ENCODE results near the gene C2orf76.

Gene C2orf76

GRCh38 chr2:119354860-119355259 is 11.8 kb downstream of the C2orf76 start:
- Histone ChIP-seq H3K36me3 (ENCODE audit: insufficient read depth, low read depth, low read length) (no peaks in the 10 kb centered on the region), H3K9me3 (ENCODE audit: insufficient read depth, low read depth, low read length) (no peaks in the 10 kb centered on the region), H3K9ac (ENCODE audit: low read depth, low read length) (no peak overlapping the region), H3K27ac (ENCODE audit: low read length) (no peak overlapping the region), H3K4me1 (ENCODE audit: insufficient read depth, low read length) (peaks cover 7% of the 10 kb centered on the region; the same call in 1 of the 2 replicates), H3K4me3 (ENCODE audit: low read length) (no peak overlapping the region), H3K27me3 (ENCODE audit: insufficient read depth, low read length) (no peaks in the 10 kb centered on the region)

GRCh38 chr2:119352357-119352756 is 14.3 kb downstream of the C2orf76 start:
- Histone ChIP-seq H3K4me1 (ENCODE audit: insufficient read depth, low read length) (peaks cover 7% of the 10 kb centered on the region; the same call in 1 of the 2 replicates), H3K9me3 (ENCODE audit: insufficient read depth, low read depth, low read length) (no peaks in the 10 kb centered on the region), H3K9ac (ENCODE audit: low read depth, low read length) (no peak overlapping the region), H3K27me3 (ENCODE audit: insufficient read depth, low read length) (no peaks in the 10 kb centered on the region), H3K27ac (ENCODE audit: low read length) (no peak overlapping the region), H3K4me3 (ENCODE audit: low read length) (no peak overlapping the region), H3K36me3 (ENCODE audit: insufficient read depth, low read depth, low read length) (no peaks in the 10 kb centered on the region)

DNA sequence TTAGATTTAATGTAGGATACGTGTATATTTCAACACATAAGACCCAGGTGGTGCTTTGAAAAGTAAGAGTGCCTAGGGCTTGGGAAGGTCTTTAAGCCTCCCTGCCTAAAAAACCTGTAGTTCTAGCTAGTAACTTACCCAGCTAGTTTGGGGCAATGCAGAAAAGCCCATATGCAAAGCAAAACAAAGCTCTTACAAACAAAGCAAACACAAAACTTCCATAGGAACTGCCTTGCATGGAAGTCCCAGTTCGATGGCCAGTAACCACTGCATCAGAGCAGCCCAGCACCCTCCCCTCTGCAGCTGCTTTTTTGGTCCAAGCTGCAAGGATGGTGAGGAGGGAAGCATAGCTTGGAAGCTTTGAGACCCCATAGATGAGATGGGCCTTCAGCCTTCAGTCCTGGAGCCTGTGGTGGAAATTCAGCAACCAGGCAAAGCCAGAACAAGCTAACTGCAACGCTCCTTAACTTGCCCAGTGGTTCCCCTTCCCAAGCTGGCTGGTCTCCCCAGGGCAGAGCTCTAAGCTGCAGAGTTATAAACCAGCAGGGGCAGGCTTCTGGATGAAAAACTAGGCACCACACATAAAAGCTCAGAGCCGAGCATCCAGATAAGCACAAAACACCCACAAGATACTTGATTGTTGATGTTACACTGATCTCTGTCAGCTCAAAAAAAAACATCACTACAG is 16.2 kb downstream of the C2orf76 start:
- H3K36me3 ChIP-seq (ENCODE audit: insufficient read depth, low read depth, low read length) = no peaks in the 10 kb centered on the region
- H3K9ac ChIP-seq (ENCODE audit: low read depth, low read length) = no peak overlapping the region
- no peaks in the 10 kb centered on the region for H3K9me3 ChIP-seq (ENCODE audit: insufficient read depth, low read depth, low read length)
- H3K4me3 ChIP-seq (ENCODE audit: low read length) = peak overlapping the region; percentile 15; the same call in 1 of the 2 replicates
- peaks cover 7% of the 10 kb centered on the region; the same call in 1 of the 2 replicates for H3K4me1 ChIP-seq (ENCODE audit: insufficient read depth, low read length)
- H3K27me3 ChIP-seq (ENCODE audit: insufficient read depth, low read length) = no peaks in the 10 kb centered on the region
- no peak overlapping the region for H3K27ac ChIP-seq (ENCODE audit: low read length)

GRCh38 chr2:119349289-119349688 is 17.3 kb downstream of the C2orf76 start:
- no peaks in the 10 kb centered on the region for H3K36me3 ChIP-seq (ENCODE audit: insufficient read depth, low read depth, low read length)
- H3K27me3 ChIP-seq (ENCODE audit: insufficient read depth, low read length) = no peaks in the 10 kb centered on the region
- H3K4me1 ChIP-seq (ENCODE audit: insufficient read depth, low read length) = peaks cover 7% of the 10 kb centered on the region; the same call in 1 of the 2 replicates
- no peaks in the 10 kb centered on the region for H3K9me3 ChIP-seq (ENCODE audit: insufficient read depth, low read depth, low read length)
- no peak overlapping the region for H3K27ac ChIP-seq (ENCODE audit: low read length)
- no peak overlapping the region for H3K9ac ChIP-seq (ENCODE audit: low read depth, low read length)
- H3K4me3 ChIP-seq (ENCODE audit: low read length) = no peak overlapping the region

DNA sequence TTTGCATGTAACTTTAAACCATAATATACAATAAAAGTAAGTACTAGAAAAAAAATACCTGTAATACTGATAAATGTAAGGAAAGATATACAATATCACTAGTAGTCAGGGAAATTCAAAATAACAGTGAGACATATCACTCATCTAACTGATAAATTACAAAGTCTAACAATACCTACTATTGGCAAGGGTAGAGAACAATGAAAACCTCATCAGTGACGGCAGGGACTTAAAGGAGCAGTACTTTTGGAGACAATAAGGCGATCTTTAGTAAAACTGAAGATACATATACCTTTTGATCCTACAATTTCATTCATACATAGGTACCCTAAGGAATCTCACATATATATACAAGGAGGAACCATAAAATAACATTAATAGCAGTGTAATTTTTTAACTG is 24.9 kb downstream of the C2orf76 start:
- no peak overlapping the region for H3K9ac ChIP-seq (ENCODE audit: low read depth, low read length)
- no peaks in the 10 kb centered on the region for H3K27me3 ChIP-seq (ENCODE audit: insufficient read depth, low read length)
- no peak overlapping the region for H3K4me3 ChIP-seq (ENCODE audit: low read length)
- no peaks in the 10 kb centered on the region for H3K9me3 ChIP-seq (ENCODE audit: insufficient read depth, low read depth, low read length)
- no peaks in the 10 kb centered on the region for H3K36me3 ChIP-seq (ENCODE audit: insufficient read depth, low read depth, low read length)
- no peak overlapping the region for H3K27ac ChIP-seq (ENCODE audit: low read length)
- no peaks in the 10 kb centered on the region for H3K4me1 ChIP-seq (ENCODE audit: insufficient read depth, low read length)

DNA sequence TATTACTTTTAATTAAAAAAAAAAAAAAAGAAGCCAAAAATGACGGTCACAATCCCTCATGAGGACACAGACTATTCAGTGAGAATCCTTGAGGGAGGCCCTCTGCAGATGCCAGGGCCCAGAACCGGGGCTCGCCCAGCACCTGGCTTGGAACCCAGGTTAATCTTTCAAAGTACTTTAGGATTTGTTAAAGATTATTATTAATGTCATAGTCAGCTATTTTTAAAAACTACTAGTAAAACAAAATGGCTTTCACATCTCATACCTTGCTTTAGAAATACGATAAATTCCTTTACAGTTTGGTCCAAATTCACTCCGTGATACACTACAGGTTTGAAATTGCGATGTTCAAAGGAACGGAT is 27.1 kb downstream of the C2orf76 start:
- Histone ChIP-seq H3K4me3 (ENCODE audit: low read length) (no peak overlapping the region), H3K36me3 (ENCODE audit: insufficient read depth, low read depth, low read length) (no peaks in the 10 kb centered on the region), H3K9ac (ENCODE audit: low read depth, low read length) (no peak overlapping the region), H3K27me3 (ENCODE audit: insufficient read depth, low read length) (no peaks in the 10 kb centered on the region), H3K9me3 (ENCODE audit: insufficient read depth, low read depth, low read length) (no peaks in the 10 kb centered on the region), H3K27ac (ENCODE audit: low read length) (no peak overlapping the region), H3K4me1 (ENCODE audit: insufficient read depth, low read length) (no peaks in the 10 kb centered on the region)

DNA sequence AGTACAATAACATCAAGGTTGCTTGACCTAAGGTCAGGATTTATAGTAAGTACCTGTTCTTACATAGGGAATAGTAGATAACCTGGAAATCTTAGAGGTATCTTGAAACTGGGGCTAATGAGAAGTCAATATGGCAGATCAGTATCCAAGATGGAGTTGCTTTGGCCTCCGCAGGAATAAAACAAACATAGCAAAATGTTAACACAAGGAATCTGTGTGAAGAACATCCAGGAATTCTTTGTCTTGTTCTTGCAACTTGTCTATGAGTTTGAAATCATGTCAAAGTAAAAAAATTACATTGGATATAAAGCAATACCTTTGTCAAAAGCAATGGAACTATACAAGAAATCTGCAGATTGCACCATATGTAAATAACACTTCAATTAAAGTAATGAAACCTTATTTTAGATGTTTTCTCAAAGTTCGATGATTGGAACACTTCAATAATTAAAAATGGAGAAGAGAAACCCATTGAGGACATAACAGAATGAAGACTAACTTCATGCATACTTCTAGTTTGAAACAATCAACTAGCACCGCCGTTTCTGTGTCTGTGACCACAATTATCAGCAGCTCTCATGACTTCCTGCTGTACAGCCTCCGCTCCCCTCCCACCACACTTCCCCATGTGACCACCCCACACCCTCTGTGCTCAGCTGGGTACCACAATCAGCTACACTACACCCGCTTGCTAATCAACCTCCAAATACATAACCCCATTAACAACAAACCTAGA is 27.6 kb downstream of the C2orf76 start:
- Histone ChIP-seq H3K27me3 (ENCODE audit: insufficient read depth, low read length) (no peaks in the 10 kb centered on the region), H3K4me1 (ENCODE audit: insufficient read depth, low read length) (no peaks in the 10 kb centered on the region), H3K9me3 (ENCODE audit: insufficient read depth, low read depth, low read length) (no peaks in the 10 kb centered on the region), H3K4me3 (ENCODE audit: low read length) (no peak overlapping the region), H3K36me3 (ENCODE audit: insufficient read depth, low read depth, low read length) (no peaks in the 10 kb centered on the region), H3K9ac (ENCODE audit: low read depth, low read length) (no peak overlapping the region), H3K27ac (ENCODE audit: low read length) (no peak overlapping the region)

DNA sequence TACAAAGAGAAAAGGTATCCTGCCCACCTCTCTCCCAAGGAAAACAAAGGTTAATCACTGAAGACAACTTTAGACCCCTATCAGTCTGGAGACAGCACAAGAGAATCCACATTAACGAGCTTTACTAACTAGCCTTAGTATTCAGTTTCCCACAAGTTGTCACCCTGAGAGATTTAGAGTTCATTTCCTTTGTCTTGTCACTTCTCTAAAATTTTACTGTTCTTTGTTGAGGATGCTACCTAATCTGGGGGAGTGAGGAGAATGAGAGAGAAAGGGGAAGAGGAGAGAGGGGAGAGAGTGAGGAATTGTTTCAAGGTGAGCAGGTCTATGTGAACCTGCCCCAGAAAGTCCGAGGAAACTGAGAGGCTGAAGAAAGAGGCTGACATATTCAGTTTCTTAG is 28.4 kb downstream of the C2orf76 start:
- Histone ChIP-seq H3K4me3 (ENCODE audit: low read length) (no peak overlapping the region), H3K4me1 (ENCODE audit: insufficient read depth, low read length) (no peaks in the 10 kb centered on the region), H3K9ac (ENCODE audit: low read depth, low read length) (no peak overlapping the region), H3K9me3 (ENCODE audit: insufficient read depth, low read depth, low read length) (no peaks in the 10 kb centered on the region), H3K27ac (ENCODE audit: low read length) (no peak overlapping the region), H3K36me3 (ENCODE audit: insufficient read depth, low read depth, low read length) (no peaks in the 10 kb centered on the region), H3K27me3 (ENCODE audit: insufficient read depth, low read length) (no peaks in the 10 kb centered on the region)

GRCh38 chr2:119337749-119338148 is 28.9 kb downstream of the C2orf76 start:
- Histone ChIP-seq H3K9me3 (ENCODE audit: insufficient read depth, low read depth, low read length) (no peaks in the 10 kb centered on the region), H3K9ac (ENCODE audit: low read depth, low read length) (no peak overlapping the region), H3K36me3 (ENCODE audit: insufficient read depth, low read depth, low read length) (no peaks in the 10 kb centered on the region), H3K4me1 (ENCODE audit: insufficient read depth, low read length) (no peaks in the 10 kb centered on the region), H3K27me3 (ENCODE audit: insufficient read depth, low read length) (no peaks in the 10 kb centered on the region), H3K4me3 (ENCODE audit: low read length) (no peak overlapping the region), H3K27ac (ENCODE audit: low read length) (no peak overlapping the region)

DNA sequence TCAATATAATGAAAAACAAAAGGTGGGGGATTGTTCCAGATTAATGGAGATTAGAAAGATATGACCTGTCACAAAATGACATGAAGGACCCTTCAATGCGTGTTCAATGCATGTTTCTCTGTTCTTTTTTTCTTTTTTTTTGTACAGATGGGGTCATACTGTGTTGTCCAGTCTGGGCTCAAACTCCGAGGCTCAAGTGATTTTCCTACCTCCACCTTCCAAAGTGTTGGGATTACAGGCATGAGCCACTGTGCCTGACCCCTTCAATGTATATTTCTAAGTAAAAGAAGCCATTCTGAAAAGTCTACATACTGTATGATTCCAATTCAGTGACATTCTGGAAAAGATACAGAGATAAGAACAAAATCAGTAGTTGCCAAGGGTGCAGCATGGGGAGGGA is 32.8 kb downstream of the C2orf76 start:
- H3K36me3 ChIP-seq (ENCODE audit: insufficient read depth, low read depth, low read length) = no peaks in the 10 kb centered on the region
- no peaks in the 10 kb centered on the region for H3K9me3 ChIP-seq (ENCODE audit: insufficient read depth, low read depth, low read length)
- H3K27ac ChIP-seq (ENCODE audit: low read length) = no peak overlapping the region

GRCh38 chr2:119333360-119333759 is 33.3 kb downstream of the C2orf76 start:
- H3K4me3 ChIP-seq (ENCODE audit: low read length) = no peak overlapping the region
- H3K27ac ChIP-seq (ENCODE audit: low read length) = no peak overlapping the region
- H3K9ac ChIP-seq (ENCODE audit: low read depth, low read length) = no peak overlapping the region
- no peaks in the 10 kb centered on the region for H3K9me3 ChIP-seq (ENCODE audit: insufficient read depth, low read depth, low read length)
- H3K27me3 ChIP-seq (ENCODE audit: insufficient read depth, low read length) = no peaks in the 10 kb centered on the region
- H3K4me1 ChIP-seq (ENCODE audit: insufficient read depth, low read length) = no peaks in the 10 kb centered on the region
- H3K36me3 ChIP-seq (ENCODE audit: insufficient read depth, low read depth, low read length) = no peaks in the 10 kb centered on the region

More for the DNA sequence above, 32.8 kb downstream of the C2orf76 start:
- H3K27me3 ChIP-seq (ENCODE audit: insufficient read depth, low read length) = no peaks in the 10 kb centered on the region
- no peak overlapping the region for H3K9ac ChIP-seq (ENCODE audit: low read depth, low read length)
- H3K4me1 ChIP-seq (ENCODE audit: insufficient read depth, low read length) = no peaks in the 10 kb centered on the region
- no peak overlapping the region for H3K4me3 ChIP-seq (ENCODE audit: low read length)

GRCh38 chr2:119332953-119333352 is 33.7 kb downstream of the C2orf76 start:
- no peaks in the 10 kb centered on the region for H3K36me3 ChIP-seq (ENCODE audit: insufficient read depth, low read depth, low read length)
- no peak overlapping the region for H3K9ac ChIP-seq (ENCODE audit: low read depth, low read length)
- H3K27me3 ChIP-seq (ENCODE audit: insufficient read depth, low read length) = no peaks in the 10 kb centered on the region
- no peak overlapping the region for H3K27ac ChIP-seq (ENCODE audit: low read length)
- H3K4me3 ChIP-seq (ENCODE audit: low read length) = no peak overlapping the region
- no peaks in the 10 kb centered on the region for H3K9me3 ChIP-seq (ENCODE audit: insufficient read depth, low read depth, low read length)
- H3K4me1 ChIP-seq (ENCODE audit: insufficient read depth, low read length) = no peaks in the 10 kb centered on the region
